GM12878 (cell line): ENCODE measurements around the gene RFX1. TPM values are rescaled to one million over a fixed set of nuclear protein-coding genes. Genes with fewer than 3 reads are reported as not detected.

Source experiments
- ASH2L ChIP-seq: fragments of 300-600, 200-600 bp; sonication (generic); IDR thresholded peaks from 2 replicates; pipeline ENCODE4 v1.6.1; 2017; ENCODE audit warnings: low read depth, mild to moderate bottlenecking, borderline replicate concordance
- CHD2 ChIP-seq: IDR thresholded peaks from 2 replicates; pipeline ENCODE4 v1.6.1; 2011; ENCODE audit warnings: low read depth, low read length, improper control_type of control experiment, borderline replicate concordance
- EZH2 ChIP-seq: IDR thresholded peaks from 2 replicates; pipeline ENCODE4 v1.6.1; 2012; ENCODE audit warnings: low read depth, mild to moderate bottlenecking, control low read depth, inconsistent platforms, low read length, borderline replicate concordance; ENCODE audit not compliant: control insufficient read depth
- HCFC1 ChIP-seq: fragments of 150-350 bp; IDR thresholded peaks from 2 replicates; pipeline ENCODE4 v1.6.1; 2014; ENCODE audit warnings: low read length
- NR2C2 ChIP-seq: IDR thresholded peaks from 2 replicates; pipeline ENCODE4 v1.6.1; 2011; ENCODE audit warnings: borderline replicate concordance, low read depth; ENCODE audit not compliant: control insufficient read depth, insufficient read length
- RAD51 ChIP-seq: fragments of 450-650 bp; IDR thresholded peaks from 2 replicates; pipeline ENCODE4 v1.6.1; 2016; ENCODE audit warnings: moderate library complexity, mild to moderate bottlenecking, inconsistent platforms
- SIX5 ChIP-seq: IDR thresholded peaks from 2 replicates; pipeline ENCODE4 v1.6.1; 2011; ENCODE audit warnings: mild to moderate bottlenecking, low read depth, low read length, moderate library complexity; ENCODE audit not compliant: severe bottlenecking
- ZNF207 ChIP-seq: fragments of 450-650 bp; IDR thresholded peaks from 2 replicates; pipeline ENCODE4 v1.6.1; 2014; ENCODE audit warnings: antibody characterized with exemption, mild to moderate bottlenecking, borderline replicate concordance
- polyA plus RNA-seq, 11 experiments: library from polyadenylated mRNA; depleted of rRNA in 4 of 11; unstranded in 6 of 11; stranded (reverse) in 5 of 11; fragments of >200 nt; fragmentation: Nextera tagmentation in 4 of 11; fragmentation: Illumina TruSeq in 1 of 11; extraction: Ambion mirVana in 4 of 11; extraction: Trizol in 1 of 11; gene quantifications; 1 replicate in 1 of 11; 2 replicates in 10 of 11; pipeline versions ENCODE4 v1.2.1 to v1.2.3, GENCODE V29; 2011 to 2016; ENCODE audit warnings: inconsistent platforms in 2 of 11, missing spikeins in 2 of 11, low read depth in 1 of 11
- total RNA-seq, 4 experiments: library from RNA; depleted of rRNA in 3 of 4; stranded (reverse); fragments of >200 nt in 3 of 4; fragmentation: Illumina TruSeq in 1 of 4; extraction: Trizol in 1 of 4; gene quantifications; 2 replicates each; pipeline versions ENCODE4 v1.2.1 to v1.2.3, GENCODE V29; 2013 to 2021
- TF ChIP-seq, protein P1 (sequence below): fragments of 450-650 bp; IDR thresholded peaks from 2 replicates; pipeline ENCODE4 v1.6.1; 2014; ENCODE audit warnings: mild to moderate bottlenecking
- TF ChIP-seq, protein P2 (sequence below): fragments of 450-650 bp; IDR thresholded peaks from 2 replicates; pipeline ENCODE4 v1.6.1; 2017; ENCODE audit warnings: mild to moderate bottlenecking
- TF ChIP-seq, protein P3 (sequence below): fragments of 450-650 bp; formaldehyde crosslinking; IDR thresholded peaks from 2 replicates; pipeline ENCODE4 v1.4.0; 2020; ENCODE audit warnings: mild to moderate bottlenecking, moderate library complexity
- TF ChIP-seq, protein P4 (sequence below): fragments of 450-650 bp; IDR thresholded peaks from 2 replicates; pipeline ENCODE4 v1.6.1; 2017; ENCODE audit warnings: mild to moderate bottlenecking, moderate library complexity
- TF ChIP-seq, protein P5 (sequence below): fragments of 450-650 bp; formaldehyde crosslinking; IDR thresholded peaks from 2 replicates; pipeline ENCODE4 v1.5.0; 2022; ENCODE audit warnings: mild to moderate bottlenecking, missing genetic modification characterization
- TF ChIP-seq, protein P6 (sequence below): IDR thresholded peaks from 2 replicates; pipeline ENCODE4 v1.6.1; 2012; ENCODE audit warnings: low read depth, low read length, improper control_type of control experiment

The RFX1 gene
- total and polyA plus RNA-seq, 10 of the 15 experiments (the other 5 are each of a cell fraction or from before 2014, with no cell fraction given) = 0.05 to 11.0 (median 1.5) TPM

DNA sequence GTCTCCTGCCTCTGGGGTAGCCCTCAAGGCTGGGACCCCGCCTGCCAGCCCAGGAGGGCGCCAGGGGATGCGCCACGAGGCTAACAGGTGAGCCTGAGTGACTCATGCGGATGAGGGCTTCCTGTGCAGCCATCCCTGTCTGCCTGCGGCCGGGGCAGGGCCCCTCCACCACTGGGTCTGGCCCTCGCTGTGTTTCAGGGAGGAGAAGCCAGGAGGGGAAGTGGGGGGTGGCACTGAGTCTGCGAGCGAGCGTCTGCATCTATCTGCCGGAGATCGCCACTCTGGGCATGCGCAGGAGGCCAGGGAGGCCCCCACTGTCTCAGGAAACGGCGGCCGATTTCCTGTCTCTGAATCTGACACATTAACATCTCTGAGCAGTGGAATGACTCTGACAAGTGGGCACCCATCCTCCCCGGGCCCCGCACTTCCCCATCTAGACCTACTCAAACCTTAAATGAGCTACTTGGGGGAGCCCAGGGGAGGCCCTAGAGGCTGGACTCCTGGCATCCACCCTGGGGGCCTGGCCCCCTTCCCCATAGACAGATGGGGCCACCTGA lies 19.7 kb downstream of the RFX1 start (continued):
- TF ChIP-seq, protein P1, sequence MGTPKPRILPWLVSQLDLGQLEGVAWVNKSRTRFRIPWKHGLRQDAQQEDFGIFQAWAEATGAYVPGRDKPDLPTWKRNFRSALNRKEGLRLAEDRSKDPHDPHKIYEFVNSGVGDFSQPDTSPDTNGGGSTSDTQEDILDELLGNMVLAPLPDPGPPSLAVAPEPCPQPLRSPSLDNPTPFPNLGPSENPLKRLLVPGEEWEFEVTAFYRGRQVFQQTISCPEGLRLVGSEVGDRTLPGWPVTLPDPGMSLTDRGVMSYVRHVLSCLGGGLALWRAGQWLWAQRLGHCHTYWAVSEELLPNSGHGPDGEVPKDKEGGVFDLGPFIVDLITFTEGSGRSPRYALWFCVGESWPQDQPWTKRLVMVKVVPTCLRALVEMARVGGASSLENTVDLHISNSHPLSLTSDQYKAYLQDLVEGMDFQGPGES = no peak
- TF ChIP-seq, protein P2, sequence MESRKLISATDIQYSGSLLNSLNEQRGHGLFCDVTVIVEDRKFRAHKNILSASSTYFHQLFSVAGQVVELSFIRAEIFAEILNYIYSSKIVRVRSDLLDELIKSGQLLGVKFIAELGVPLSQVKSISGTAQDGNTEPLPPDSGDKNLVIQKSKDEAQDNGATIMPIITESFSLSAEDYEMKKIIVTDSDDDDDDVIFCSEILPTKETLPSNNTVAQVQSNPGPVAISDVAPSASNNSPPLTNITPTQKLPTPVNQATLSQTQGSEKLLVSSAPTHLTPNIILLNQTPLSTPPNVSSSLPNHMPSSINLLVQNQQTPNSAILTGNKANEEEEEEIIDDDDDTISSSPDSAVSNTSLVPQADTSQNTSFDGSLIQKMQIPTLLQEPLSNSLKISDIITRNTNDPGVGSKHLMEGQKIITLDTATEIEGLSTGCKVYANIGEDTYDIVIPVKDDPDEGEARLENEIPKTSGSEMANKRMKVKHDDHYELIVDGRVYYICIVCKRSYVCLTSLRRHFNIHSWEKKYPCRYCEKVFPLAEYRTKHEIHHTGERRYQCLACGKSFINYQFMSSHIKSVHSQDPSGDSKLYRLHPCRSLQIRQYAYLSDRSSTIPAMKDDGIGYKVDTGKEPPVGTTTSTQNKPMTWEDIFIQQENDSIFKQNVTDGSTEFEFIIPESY = no peak
- TF ChIP-seq HCFC1 = no peak; the same call in 1 of the 2 replicates
- TF ChIP-seq EZH2 = no peak
- TF ChIP-seq, protein P3, sequence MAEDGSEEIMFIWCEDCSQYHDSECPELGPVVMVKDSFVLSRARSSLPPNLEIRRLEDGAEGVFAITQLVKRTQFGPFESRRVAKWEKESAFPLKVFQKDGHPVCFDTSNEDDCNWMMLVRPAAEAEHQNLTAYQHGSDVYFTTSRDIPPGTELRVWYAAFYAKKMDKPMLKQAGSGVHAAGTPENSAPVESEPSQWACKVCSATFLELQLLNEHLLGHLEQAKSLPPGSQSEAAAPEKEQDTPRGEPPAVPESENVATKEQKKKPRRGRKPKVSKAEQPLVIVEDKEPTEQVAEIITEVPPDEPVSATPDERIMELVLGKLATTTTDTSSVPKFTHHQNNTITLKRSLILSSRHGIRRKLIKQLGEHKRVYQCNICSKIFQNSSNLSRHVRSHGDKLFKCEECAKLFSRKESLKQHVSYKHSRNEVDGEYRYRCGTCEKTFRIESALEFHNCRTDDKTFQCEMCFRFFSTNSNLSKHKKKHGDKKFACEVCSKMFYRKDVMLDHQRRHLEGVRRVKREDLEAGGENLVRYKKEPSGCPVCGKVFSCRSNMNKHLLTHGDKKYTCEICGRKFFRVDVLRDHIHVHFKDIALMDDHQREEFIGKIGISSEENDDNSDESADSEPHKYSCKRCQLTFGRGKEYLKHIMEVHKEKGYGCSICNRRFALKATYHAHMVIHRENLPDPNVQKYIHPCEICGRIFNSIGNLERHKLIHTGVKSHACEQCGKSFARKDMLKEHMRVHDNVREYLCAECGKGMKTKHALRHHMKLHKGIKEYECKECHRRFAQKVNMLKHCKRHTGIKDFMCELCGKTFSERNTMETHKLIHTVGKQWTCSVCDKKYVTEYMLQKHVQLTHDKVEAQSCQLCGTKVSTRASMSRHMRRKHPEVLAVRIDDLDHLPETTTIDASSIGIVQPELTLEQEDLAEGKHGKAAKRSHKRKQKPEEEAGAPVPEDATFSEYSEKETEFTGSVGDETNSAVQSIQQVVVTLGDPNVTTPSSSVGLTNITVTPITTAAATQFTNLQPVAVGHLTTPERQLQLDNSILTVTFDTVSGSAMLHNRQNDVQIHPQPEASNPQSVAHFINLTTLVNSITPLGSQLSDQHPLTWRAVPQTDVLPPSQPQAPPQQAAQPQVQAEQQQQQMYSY (CRISPR knock-in tag) = no peak
- no peak for TF ChIP-seq RAD51
- TF ChIP-seq ASH2L = peak; percentile 51; the same call in 1 of the 2 replicates
- no peak for TF ChIP-seq SIX5
- TF ChIP-seq, protein P4, sequence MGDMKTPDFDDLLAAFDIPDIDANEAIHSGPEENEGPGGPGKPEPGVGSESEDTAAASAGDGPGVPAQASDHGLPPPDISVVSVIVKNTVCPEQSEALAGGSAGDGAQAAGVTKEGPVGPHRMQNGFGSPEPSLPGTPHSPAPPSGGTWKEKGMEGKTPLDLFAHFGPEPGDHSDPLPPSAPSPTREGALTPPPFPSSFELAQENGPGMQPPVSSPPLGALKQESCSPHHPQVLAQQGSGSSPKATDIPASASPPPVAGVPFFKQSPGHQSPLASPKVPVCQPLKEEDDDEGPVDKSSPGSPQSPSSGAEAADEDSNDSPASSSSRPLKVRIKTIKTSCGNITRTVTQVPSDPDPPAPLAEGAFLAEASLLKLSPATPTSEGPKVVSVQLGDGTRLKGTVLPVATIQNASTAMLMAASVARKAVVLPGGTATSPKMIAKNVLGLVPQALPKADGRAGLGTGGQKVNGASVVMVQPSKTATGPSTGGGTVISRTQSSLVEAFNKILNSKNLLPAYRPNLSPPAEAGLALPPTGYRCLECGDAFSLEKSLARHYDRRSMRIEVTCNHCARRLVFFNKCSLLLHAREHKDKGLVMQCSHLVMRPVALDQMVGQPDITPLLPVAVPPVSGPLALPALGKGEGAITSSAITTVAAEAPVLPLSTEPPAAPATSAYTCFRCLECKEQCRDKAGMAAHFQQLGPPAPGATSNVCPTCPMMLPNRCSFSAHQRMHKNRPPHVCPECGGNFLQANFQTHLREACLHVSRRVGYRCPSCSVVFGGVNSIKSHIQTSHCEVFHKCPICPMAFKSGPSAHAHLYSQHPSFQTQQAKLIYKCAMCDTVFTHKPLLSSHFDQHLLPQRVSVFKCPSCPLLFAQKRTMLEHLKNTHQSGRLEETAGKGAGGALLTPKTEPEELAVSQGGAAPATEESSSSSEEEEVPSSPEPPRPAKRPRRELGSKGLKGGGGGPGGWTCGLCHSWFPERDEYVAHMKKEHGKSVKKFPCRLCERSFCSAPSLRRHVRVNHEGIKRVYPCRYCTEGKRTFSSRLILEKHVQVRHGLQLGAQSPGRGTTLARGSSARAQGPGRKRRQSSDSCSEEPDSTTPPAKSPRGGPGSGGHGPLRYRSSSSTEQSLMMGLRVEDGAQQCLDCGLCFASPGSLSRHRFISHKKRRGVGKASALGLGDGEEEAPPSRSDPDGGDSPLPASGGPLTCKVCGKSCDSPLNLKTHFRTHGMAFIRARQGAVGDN = peak; percentile 83
- TF ChIP-seq, protein P5, sequence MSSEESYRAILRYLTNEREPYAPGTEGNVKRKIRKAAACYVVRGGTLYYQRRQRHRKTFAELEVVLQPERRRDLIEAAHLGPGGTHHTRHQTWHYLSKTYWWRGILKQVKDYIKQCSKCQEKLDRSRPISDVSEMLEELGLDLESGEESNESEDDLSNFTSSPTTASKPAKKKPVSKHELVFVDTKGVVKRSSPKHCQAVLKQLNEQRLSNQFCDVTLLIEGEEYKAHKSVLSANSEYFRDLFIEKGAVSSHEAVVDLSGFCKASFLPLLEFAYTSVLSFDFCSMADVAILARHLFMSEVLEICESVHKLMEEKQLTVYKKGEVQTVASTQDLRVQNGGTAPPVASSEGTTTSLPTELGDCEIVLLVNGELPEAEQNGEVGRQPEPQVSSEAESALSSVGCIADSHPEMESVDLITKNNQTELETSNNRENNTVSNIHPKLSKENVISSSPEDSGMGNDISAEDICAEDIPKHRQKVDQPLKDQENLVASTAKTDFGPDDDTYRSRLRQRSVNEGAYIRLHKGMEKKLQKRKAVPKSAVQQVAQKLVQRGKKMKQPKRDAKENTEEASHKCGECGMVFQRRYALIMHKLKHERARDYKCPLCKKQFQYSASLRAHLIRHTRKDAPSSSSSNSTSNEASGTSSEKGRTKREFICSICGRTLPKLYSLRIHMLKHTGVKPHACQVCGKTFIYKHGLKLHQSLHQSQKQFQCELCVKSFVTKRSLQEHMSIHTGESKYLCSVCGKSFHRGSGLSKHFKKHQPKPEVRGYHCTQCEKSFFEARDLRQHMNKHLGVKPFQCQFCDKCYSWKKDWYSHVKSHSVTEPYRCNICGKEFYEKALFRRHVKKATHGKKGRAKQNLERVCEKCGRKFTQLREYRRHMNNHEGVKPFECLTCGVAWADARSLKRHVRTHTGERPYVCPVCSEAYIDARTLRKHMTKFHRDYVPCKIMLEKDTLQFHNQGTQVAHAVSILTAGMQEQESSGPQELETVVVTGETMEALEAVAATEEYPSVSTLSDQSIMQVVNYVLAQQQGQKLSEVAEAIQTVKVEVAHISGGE (CRISPR knock-in tag) = no peak
- TF ChIP-seq ZNF207 = no peak
- TF ChIP-seq, protein P6, sequence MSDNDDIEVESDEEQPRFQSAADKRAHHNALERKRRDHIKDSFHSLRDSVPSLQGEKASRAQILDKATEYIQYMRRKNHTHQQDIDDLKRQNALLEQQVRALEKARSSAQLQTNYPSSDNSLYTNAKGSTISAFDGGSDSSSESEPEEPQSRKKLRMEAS = peak; percentile 57; the same call in 1 of the 2 replicates
- TF ChIP-seq CHD2 = peak; percentile 66; the same call in 1 of the 2 replicates
- TF ChIP-seq NR2C2 = no peak
